Measurements from ENCODE around the gene IPCEF1.
"Not testable (repeated sequence)": the region's sequence is repeated elsewhere in the genome, so short reads cannot be mapped to it uniquely, and the experiment has no call there.

IPCEF1 gene

DNA sequence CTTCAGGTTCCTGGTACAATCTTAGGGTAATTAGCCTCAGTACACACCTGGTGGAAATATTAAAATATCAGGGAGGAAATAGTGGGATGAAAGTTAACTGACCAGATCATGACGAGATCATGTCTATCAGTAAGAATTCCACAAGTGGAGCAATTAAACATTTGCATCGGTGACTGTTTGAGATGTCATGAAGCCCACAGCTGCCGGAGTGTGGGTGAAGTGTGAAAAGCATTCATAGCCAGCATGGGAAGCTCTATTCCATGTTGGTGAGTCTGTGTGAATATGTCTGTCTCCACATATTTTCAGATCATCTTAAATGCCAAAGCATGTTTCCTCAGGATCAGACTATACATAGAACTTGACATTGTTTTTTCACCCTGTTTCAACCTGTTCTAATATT is 142.8 kb downstream of the IPCEF1 start:
- DNase-seq: no peak

GRCh38 chr6:154210678-154211077 is 145.9 kb downstream of the IPCEF1 start:
- DNase-seq: no peak

- no peak for DNase-seq
Observed at GRCh38 chr6:154209555-154209954, 147.0 kb downstream of the IPCEF1 start.

DNA sequence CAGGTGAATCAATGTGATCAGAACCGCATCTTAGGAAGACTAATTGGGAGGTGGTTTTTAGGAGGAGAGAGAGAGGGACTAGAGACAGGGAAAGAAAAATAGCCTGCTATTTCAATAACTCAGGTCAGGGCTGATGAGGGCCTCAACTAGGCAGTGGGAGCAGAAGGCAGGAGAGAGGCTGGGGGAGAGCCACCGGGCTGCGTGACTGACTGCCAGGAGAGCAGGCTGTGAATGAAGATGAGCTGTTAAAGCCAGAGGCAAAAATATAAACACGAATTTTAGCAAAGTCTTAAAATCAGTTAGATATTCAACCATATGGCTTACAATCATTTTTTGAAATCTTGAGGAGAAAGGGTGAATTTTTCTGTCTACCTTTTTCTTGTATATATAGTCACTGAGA is 149.6 kb downstream of the IPCEF1 start:
- no peak for DNase-seq

GRCh38 chr6:154206141-154206540 is 150.5 kb downstream of the IPCEF1 start:
- DNase-seq: no peak

DNA sequence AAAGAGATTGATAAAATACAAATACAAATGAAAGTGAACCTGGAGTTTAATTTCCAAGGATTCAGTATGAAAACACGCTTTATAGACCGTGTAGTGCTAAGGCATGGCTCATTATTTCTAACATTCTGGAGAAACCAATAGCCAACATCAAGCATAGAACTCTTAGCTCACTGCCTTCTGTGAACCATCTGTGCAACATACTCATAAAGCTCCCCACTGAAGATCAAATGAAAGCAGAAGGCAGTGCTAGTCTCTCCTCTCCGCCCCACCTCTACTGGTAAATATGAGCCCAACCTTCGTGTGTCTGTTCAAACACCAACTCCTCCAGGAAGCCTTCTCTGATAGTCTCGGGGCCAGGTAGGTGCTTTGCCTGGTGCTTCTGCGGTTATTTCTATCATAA is 153.6 kb downstream of the IPCEF1 start:
- no peak for DNase-seq

DNA sequence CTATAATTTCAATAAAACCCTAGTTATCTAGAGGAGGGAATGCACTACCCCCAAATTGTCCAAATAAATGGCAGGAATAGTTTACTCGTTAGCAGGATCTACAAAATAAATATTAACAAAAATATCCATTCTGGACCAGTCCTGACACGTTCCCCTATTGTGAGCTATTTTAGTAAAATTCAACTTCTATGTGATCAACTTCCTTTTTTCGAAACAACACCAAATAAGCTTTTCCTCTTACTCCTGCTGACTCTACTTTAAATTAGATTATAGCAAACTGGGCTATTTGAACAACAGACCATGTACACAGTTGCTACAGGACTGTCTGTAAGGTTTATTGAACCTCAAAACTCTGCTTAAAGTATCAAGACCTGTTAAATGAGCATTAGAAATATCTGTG is 154.3 kb downstream of the IPCEF1 start:
- DNase-seq: no peak

GRCh38 chr6:154201688-154202087 is 154.9 kb downstream of the IPCEF1 start:
- not testable (repeated sequence) for DNase-seq

DNA sequence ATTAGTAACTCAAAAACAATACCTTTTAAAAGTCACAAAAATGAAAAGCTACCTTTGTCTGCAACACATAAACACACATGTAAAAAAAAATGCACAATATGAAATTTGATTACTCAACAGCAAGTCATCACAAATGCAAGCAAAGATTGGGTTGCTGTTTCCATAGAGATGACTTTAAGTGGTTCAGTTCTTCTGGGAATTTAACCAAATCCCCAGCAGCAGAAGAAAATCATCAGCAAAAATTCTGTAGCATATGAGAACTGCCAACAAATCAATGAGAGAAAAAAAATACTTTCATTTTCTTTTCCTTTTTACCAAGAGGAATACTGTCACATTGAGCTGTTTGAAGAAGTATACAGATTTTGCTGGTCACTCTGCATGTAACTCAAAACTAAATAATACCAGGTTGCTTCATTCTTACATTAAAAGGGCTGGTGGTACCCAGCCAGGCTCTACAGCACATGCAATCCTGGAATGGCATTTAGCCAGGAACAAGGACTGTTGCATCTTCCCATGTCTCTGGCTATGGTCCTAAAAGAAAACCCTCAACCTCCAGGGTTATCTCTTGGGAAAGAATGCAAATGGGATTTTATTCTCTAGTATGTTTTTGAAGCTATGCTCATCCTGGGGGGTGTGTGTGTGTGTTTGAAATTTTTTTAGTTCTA is 159.3 kb downstream of the IPCEF1 start:
- DNase-seq: no peak

DNA sequence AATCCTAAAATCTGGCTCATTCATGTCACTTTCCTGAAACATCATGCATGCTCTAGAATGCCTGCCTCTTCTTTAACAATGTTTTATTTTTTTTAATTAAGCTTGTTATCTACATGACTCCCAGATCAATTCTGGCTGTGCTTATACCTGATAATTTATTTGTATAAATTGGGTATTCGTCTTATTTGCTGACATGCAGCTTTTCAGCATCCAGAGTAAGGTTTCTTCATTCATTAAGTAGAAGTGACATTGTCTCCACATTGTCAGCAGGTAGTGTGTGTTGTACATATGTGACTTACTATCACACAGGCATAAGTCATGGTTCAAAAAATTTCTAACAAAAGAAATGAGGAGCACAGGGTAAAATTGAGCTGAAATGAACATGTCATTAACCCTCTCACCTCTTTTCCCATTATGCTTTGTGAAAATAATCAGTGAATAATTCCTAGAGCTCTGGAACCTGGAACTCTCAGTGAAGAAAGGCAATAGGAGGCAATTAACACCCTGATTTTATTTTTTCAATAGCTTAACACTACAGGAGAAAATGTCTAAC is 160.2 kb downstream of the IPCEF1 start:
- DNase-seq: no peak

GRCh38 chr6:154187714-154188113 is 168.9 kb downstream of the IPCEF1 start:
- DNase-seq: no peak

GRCh38 chr6:154187203-154187602 is 169.4 kb downstream of the IPCEF1 start:
- no peak for DNase-seq

DNA sequence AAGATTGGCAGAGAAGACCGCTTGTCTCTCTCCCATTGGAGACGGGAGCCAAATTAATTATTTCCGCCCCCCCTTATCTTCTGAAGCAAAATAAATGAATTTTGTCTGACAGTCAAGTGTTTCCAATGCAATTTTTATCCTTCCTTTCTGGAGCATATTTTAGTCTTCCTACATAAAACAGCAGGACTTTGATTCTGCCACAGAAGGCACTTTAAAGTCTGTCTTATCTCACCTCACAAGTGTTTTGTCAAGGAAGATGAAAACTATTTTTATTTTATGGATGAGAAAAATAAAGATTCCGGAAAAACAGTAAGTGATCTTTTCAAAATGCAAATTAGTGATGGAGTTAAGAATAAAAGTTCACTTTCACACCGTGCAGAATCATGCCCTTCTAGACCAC is 177.2 kb downstream of the IPCEF1 start:
- no peak for DNase-seq

- not testable (repeated sequence) for DNase-seq
Observed at GRCh38 chr6:154172393-154172792, 184.2 kb downstream of the IPCEF1 start.

DNA sequence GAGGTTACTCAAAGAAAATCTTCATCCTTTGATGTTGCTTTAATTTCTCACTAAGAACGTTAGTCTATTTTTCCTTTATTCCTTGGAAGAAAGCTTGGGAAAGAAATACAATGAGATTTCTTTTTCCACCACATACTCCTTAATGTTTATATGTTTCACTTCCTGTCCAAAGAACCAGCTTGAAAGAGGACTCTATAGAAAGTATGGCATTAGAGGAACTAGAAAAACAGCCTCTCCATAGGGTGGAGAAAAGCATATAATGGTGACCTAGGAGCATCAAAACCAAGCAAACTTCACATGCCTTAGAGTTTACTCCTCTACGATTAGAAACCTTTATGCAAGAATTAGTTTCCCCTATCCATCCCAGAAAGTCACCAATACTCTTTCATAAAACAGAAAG is 186.5 kb downstream of the IPCEF1 start:
- DNase-seq: no peak

GRCh38 chr6:154169193-154169847 is 187.3 kb downstream of the IPCEF1 start:
- no peak for DNase-seq

GRCh38 chr6:154167126-154167525 is 189.5 kb downstream of the IPCEF1 start:
- no peak for DNase-seq

DNA sequence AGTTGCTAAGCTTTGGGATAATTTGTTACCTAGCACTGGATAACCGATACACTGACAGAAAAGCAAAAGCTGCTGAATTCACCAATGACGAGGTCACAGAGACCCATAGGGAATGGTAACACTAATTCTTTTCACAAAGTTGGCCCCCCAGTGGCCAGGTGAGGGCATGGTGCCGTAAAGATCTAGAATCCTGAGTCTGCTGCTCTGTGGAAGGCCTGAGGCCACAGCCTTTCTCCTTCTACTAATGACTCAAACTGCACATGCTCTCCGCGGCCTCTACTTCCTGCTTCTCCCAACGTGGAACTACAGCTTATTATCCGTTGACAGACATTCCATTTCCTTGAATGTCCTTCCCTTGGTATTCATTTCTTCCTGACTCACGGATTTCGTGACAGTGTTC is 190.5 kb downstream of the IPCEF1 start:
- no peak for DNase-seq

DNA sequence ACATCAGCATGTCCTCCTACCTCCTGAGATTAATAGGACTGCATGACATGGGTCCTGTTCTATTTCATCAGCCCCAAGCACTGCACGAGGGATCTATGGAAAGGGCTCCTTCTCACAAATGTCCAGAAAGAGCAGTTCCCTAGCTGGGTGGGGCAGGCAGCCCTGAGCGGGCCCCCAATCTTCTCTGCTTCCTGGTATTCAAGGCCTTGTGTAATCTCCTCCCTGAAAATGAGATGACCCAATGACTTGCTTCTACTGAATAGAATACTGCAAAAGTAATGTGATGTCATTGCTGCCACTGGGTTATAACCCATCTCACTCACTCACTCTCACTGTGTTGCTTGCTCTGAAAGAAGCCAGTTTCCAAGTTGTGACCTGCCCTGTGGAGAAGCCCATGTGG is 191.1 kb downstream of the IPCEF1 start:
- no peak for DNase-seq

GRCh38 chr6:154164397-154164796 is 192.2 kb downstream of the IPCEF1 start:
- DNase-seq: no peak

DNA sequence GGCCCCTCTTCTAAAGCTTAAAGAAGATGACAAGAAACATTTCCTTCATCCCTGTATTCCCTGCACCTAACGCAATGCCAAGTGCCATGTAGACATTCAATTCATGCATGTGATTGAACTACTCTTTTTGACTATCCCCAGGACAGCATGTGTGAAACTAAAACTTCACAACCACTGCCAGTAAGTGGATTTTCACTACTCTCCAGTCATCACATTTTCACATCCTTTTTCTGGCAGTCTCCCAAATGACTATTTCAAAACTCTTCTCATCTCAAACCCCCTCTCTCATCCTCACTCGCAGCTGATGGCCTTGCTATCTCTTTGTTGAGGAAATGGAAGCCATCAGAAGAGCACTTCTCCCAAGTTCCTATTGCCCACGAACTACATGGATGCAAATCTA is 194.9 kb downstream of the IPCEF1 start:
- no peak for DNase-seq

GRCh38 chr6:154159126-154159525 is 197.5 kb downstream of the IPCEF1 start:
- DNase-seq: no peak

DNA sequence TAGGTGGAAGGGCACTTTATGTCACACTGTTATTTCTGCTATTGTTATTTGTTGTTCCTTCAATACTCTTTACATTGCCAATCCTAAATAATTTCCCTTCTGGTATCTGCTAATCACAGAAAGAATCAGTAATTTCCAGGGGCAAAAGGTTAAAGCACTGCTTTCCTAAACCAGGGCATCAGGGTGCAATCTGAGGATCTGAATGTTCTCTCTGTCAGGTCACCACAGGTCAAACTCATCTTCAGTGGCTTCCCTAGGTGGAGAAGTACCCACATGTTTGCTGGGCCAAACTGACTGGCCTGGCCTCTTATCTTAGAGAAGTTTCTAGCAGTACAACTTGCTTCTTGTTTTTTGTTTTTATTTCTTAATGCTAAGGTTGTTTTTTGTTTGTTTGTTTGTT is 198.9 kb downstream of the IPCEF1 start:
- DNase-seq: no peak

DNA sequence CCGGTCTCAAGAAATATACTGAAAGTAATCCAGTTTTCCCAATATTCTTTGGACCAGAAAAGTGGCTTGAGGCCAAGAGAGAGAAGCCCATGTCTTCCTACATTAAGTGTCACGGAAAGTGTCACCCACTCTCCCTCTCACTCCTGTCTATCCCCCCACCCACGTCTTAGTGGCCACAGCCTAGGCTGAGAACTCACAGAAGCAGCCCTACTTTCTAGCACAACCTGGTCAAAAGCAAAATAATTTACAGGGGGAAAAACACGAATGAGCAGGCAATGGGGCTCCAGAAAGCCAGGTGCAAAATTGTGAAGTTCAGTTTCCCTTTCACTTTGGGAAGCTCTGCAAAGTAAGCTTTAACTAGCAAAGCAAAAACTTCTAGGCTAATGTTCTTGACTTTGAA is 199.5 kb downstream of the IPCEF1 start:
- no peak for DNase-seq

Data from NCI-H2227 treated with DMSO at 0.1 percent for 48 hours (cell line).